ENCODE measurements around the gene GNAQ. TPM values are rescaled to one million over a fixed set of nuclear protein-coding genes. Genes with fewer than 3 reads are reported as not detected.
"Not testable (repeated sequence)": the region's sequence is repeated elsewhere in the genome, so short reads cannot be mapped to it uniquely, and the experiment has no call there.

The GNAQ gene
- total RNA-seq, 1 experiment from 2014 or later = 28.7 TPM

GRCh38 chr9:77719321-77719720, 312.3 kb downstream of the GNAQ start:
- H3K4me2 ChIP-seq (ENCODE audit: low read length) = no peak overlapping the region
- POLR2A ChIA-PET = no interaction called here
- ATAC-seq (no peak), DNase-seq (ENCODE audit: low read depth, low spot score) (no peak)
- no peak overlapping the region for H2AFZ ChIP-seq (ENCODE audit: low read depth, low read length, poor library complexity, severe bottlenecking)
- TF ChIP-seq POLR2A (IDR thresholded peaks at IDR 0.05; ENCODE audit: borderline replicate concordance, extremely low read depth, insufficient read depth, insufficient read length) (no peak), YY1 (IDR thresholded peaks at IDR 0.05; ENCODE audit: extremely low read depth, insufficient replicate concordance, low read depth, low read length) (no peak), SRF (IDR thresholded peaks at IDR 0.05; ENCODE audit: low read depth) (no peak), ATF3 (IDR thresholded peaks at IDR 0.05) (no peak), POLR2AphosphoS5 (IDR thresholded peaks at IDR 0.05; ENCODE audit: low read depth, low read length) (no peak), CTCF (IDR thresholded peaks at IDR 0.05 in 2 of 3, conservative IDR thresholded peaks at IDR 0.05 in 1 of 3; ENCODE audit: borderline replicate concordance in 1 of 3, insufficient read depth in 1 of 3, low read depth in 2 of 3, low read length in 2 of 3) (no peak), SP1 (IDR thresholded peaks at IDR 0.05; ENCODE audit: low read depth) (no peak), TCF7L2 (IDR thresholded peaks at IDR 0.05; ENCODE audit: borderline replicate concordance, extremely low read depth, insufficient read depth, insufficient read length) (no peak), FOSL1 (IDR thresholded peaks at IDR 0.05; ENCODE audit: low read depth) (no peak), EGR1 (IDR thresholded peaks at IDR 0.05; ENCODE audit: low read depth) (no peak), MAX (IDR thresholded peaks at IDR 0.05) (no peak), ZNF274 (IDR thresholded peaks at IDR 0.05; ENCODE audit: low read depth, low read length) (no peak), RAD21 (IDR thresholded peaks at IDR 0.05; ENCODE audit: low read depth) (no peak), EZH2 (IDR thresholded peaks at IDR 0.05) (no peak)
- H3K27ac ChIP-seq (ENCODE audit: low read depth, low read length) = no peak overlapping the region
- intact Hi-C loops (cut with micrococcal nuclease) = no loop called here
- H3K9me3 ChIP-seq (ENCODE audit: control insufficient read depth in 1 of 2, insufficient read depth in 1 of 2, low read depth in 1 of 2, low read length in 2 of 2) = no peaks in the 10 kb centered on the region
- H3K36me3 ChIP-seq (ENCODE audit: control insufficient read depth in 1 of 2, insufficient read depth in 2 of 2, low read length in 2 of 2) = no peaks in the 10 kb centered on the region
- H3K4me3 ChIP-seq (replicated peaks in 1 of 2; ENCODE audit: low read depth in 1 of 2, low read length in 2 of 2) = no peak overlapping the region
- CTCF ChIA-PET = no interaction called here
- H3K4me1 ChIP-seq (ENCODE audit: control insufficient read depth in 1 of 2, insufficient read depth in 2 of 2, low read length in 2 of 2) = no peaks in the 10 kb centered on the region
- no peaks in the 10 kb centered on the region for H3K9me2 ChIP-seq (ENCODE audit: insufficient read depth)
- H3K27me3 ChIP-seq (ENCODE audit: insufficient read depth, low read length) = no peaks in the 10 kb centered on the region
- H3K9ac ChIP-seq (ENCODE audit: low read length) = no peak overlapping the region
- no TSS peak for BruUV-seq (replicated peaks)
- no peaks in the 10 kb centered on the region for H4K20me1 ChIP-seq (ENCODE audit: insufficient read depth)
- RAD21 ChIA-PET (ENCODE audit: low non-redundant PET in 1 of 2, low total read pairs in 2 of 2, uncharacterized antibody in 2 of 2, unreplicated experiment in 2 of 2) = no interaction called here
- no peaks in the 10 kb centered on the region for H3K79me2 ChIP-seq (ENCODE audit: insufficient read depth, low read length)

GRCh38 chr9:77718298-77718640, 313.3 kb downstream of the GNAQ start:
- POLR2A ChIA-PET; intact Hi-C loops (cut with micrococcal nuclease); H3K4me1 ChIP-seq (ENCODE audit: control insufficient read depth in 1 of 2, insufficient read depth in 2 of 2, low read length in 2 of 2); H3K9ac ChIP-seq (ENCODE audit: low read length); H3K4me2 ChIP-seq (ENCODE audit: low read length); H3K36me3 ChIP-seq (ENCODE audit: control insufficient read depth in 1 of 2, insufficient read depth in 2 of 2, low read length in 2 of 2); ATAC-seq; RAD21 ChIA-PET (ENCODE audit: low non-redundant PET in 1 of 2, low total read pairs in 2 of 2, uncharacterized antibody in 2 of 2, unreplicated experiment in 2 of 2); DNase-seq (ENCODE audit: low read depth, low spot score); H3K27ac ChIP-seq (ENCODE audit: low read depth, low read length); H3K4me3 ChIP-seq (replicated peaks in 1 of 2; ENCODE audit: low read depth in 1 of 2, low read length in 2 of 2); H3K79me2 ChIP-seq (ENCODE audit: insufficient read depth, low read length); BruUV-seq (replicated peaks); H3K9me2 ChIP-seq (ENCODE audit: insufficient read depth); H3K9me3 ChIP-seq (ENCODE audit: control insufficient read depth in 1 of 2, insufficient read depth in 1 of 2, low read depth in 1 of 2, low read length in 2 of 2); CTCF ChIA-PET; H2AFZ ChIP-seq (ENCODE audit: low read depth, low read length, poor library complexity, severe bottlenecking); H4K20me1 ChIP-seq (ENCODE audit: insufficient read depth); H3K27me3 ChIP-seq (ENCODE audit: insufficient read depth, low read length): not testable (repeated sequence)
